Upper lobe of left lung (tissue), 6 donors: ENCODE measurements around the gene PRKCA. TPM values are rescaled to one million over a fixed set of nuclear protein-coding genes. Genes with fewer than 3 reads are reported as not detected.

ENCODE experiments used
- ATAC-seq, 2 donors: fragments of 200-7000 bp; cut with Tn5 transposase; one replicate each; pipeline ENCODE4 v1.9.1; 2022; ENCODE audit warnings: mild to moderate bottlenecking in 2 of 2, moderate library complexity in 2 of 2; ENCODE audit not compliant: low FRiP score in 2 of 2
- DNase-seq, 2 donors: peaks; one replicate each; pipeline ENCODE4 v3.0.0-alpha.2; 2019 to 2020
- H3K27ac ChIP-seq, 4 donors: fragments of 200-600 bp; sonication (generic); one replicate each; pipeline ENCODE4 v1.5.1; 2016 to 2019
- H3K27me3 ChIP-seq, 4 donors: fragments of 200-600 bp; sonication (generic); one replicate each; pipeline ENCODE4 v1.5.1; 2017 to 2019
- H3K36me3 ChIP-seq, 4 donors: fragments of 200-600 bp; sonication (generic); one replicate each; pipeline ENCODE4 v1.5.1; 2016 to 2019
- H3K4me1 ChIP-seq, 4 donors: fragments of 200-600 bp; sonication (generic); one replicate each; pipeline ENCODE4 v1.5.1; 2018 to 2019
- H3K4me3 ChIP-seq, 4 donors: fragments of 200-600 bp; sonication (generic); one replicate each; pipeline ENCODE4 v1.5.1; 2017 to 2019; ENCODE audit warnings: mild to moderate bottlenecking in 2 of 4, moderate library complexity in 1 of 4
- H3K9me3 ChIP-seq, 4 donors: fragments of 200-600 bp; sonication (generic); one replicate each; pipeline ENCODE4 v1.5.1; 2018 to 2019
- CTCF ChIP-seq, 6 experiments: fragments of 450-650 bp in 4 of 6; fragments of 200-600 bp in 2 of 6; sonication (generic) in 2 of 6; IDR thresholded peaks; one replicate each; pipeline ENCODE4 v1.5.1; 2016 to 2019; ENCODE audit warnings: antibody characterized with exemption in 6 of 6
- EP300 ChIP-seq, 4 donors: sonication (generic); formaldehyde crosslinking; IDR thresholded peaks; one replicate each; pipeline ENCODE4 v1.5.1; 2017; ENCODE audit warnings: antibody characterized with exemption in 4 of 4, control low read depth in 2 of 4
- POLR2A ChIP-seq, 4 donors: fragments of 450-650 bp; IDR thresholded peaks; one replicate each; pipeline ENCODE4 v1.5.1; 2016 to 2017; ENCODE audit warnings: antibody characterized with exemption in 4 of 4, mild to moderate bottlenecking in 2 of 4
- POLR2AphosphoS5 ChIP-seq, 2 donors: sonication (generic); formaldehyde crosslinking; IDR thresholded peaks; one replicate each; pipeline ENCODE4 v1.5.1; 2017; ENCODE audit warnings: antibody characterized with exemption in 2 of 2
- WGBS, 2 donors: methylation state at CpG; one replicate each; pipeline ENCODE4 v1.1.5; 2017 to 2018; 5-methylcytosine and 5-hydroxymethylcytosine counted together
- total RNA-seq, 6 donors: library from RNA; depleted of rRNA in 4 of 6; stranded (reverse); fragments of >200 nt in 4 of 6; gene quantifications; one replicate each; pipeline versions ENCODE4 v1.1.0 to v1.2.1, GENCODE V29; 2016 to 2021
- donor health status: DM: no; HTN: no; CAD: no; lungs with moderate emphysema.
- donor health status: DM: no; HTN: yes; CAD: no; lungs with severe emphysema.

PRKCA gene
- total RNA-seq, 6 donors from 2014 or later = 10.9 to 29.3 (median 18.0) TPM

GRCh38 chr17:66837885-66838665, 535.7 kb downstream of the PRKCA start:
- peaks cover 0 to 7% (median 0%) of the 10 kb centered on the region in 4 donors for H3K4me1 ChIP-seq
- H3K4me3 ChIP-seq = no peak overlapping the region
- TF ChIP-seq POLR2A (IDR thresholded peaks at IDR 0.05) (no peak), EP300 (IDR thresholded peaks at IDR 0.05) (no peak), CTCF (IDR thresholded peaks at IDR 0.05) (no peak), POLR2AphosphoS5 (IDR thresholded peaks at IDR 0.05) (no peak)
- no peaks in the 10 kb centered on the region for H3K36me3 ChIP-seq
- H3K27ac ChIP-seq = no peak overlapping the region
- no peak for ATAC-seq
- no peaks in the 10 kb centered on the region for H3K9me3 ChIP-seq
- 66 to 83% methylated on average over 11 of the region's 11 CpGs for WGBS, 2 donors
- peaks cover 0 to 11% (median 4%) of the 10 kb centered on the region in 4 donors for H3K27me3 ChIP-seq
- no peak for DNase-seq

- H3K27me3 ChIP-seq = peaks cover 0 to 10% (median 4%) of the 10 kb centered on the region in 4 donors
- DNase-seq = no peak
- TF ChIP-seq POLR2A (IDR thresholded peaks at IDR 0.05) (no peak), EP300 (IDR thresholded peaks at IDR 0.05) (no peak), POLR2AphosphoS5 (IDR thresholded peaks at IDR 0.05) (no peak), CTCF (IDR thresholded peaks at IDR 0.05) (no peak)
- no peaks in the 10 kb centered on the region for H3K36me3 ChIP-seq
- ATAC-seq = no peak
- no peak overlapping the region for H3K4me3 ChIP-seq
- 84 to 86% methylated on average over 9 of the region's 9 CpGs for WGBS, 2 donors
- no peak overlapping the region for H3K27ac ChIP-seq
- H3K4me1 ChIP-seq = peaks cover 0 to 7% (median 0%) of the 10 kb centered on the region in 4 donors
- no peaks in the 10 kb centered on the region for H3K9me3 ChIP-seq
Observed at GRCh38 chr17:66839616-66840015, 537.2 kb downstream of the PRKCA start.

- Histone ChIP-seq H3K4me1 (peaks cover 0 to 3% (median 0%) of the 10 kb centered on the region in 4 donors), H3K9me3 (no peaks in the 10 kb centered on the region), H3K27ac (no peak overlapping the region), H3K27me3 (peaks cover 0 to 5% (median 2%) of the 10 kb centered on the region in 4 donors), H3K36me3 (no peaks in the 10 kb centered on the region), H3K4me3 (no peak overlapping the region)
- TF ChIP-seq EP300 (IDR thresholded peaks at IDR 0.05) = no peak
- TF ChIP-seq POLR2AphosphoS5 (IDR thresholded peaks at IDR 0.05) = no peak
- no peak for TF ChIP-seq POLR2A (IDR thresholded peaks at IDR 0.05)
- TF ChIP-seq CTCF (IDR thresholded peaks at IDR 0.05) = no peak
- WGBS, 2 donors = 78 to 84% methylated on average over 5 to 10 of the region's 10 CpGs
- DNase-seq (no peak), ATAC-seq (no peak)
Observed at GRCh38 chr17:66840061-66840460, 537.6 kb downstream of the PRKCA start.

- Histone ChIP-seq H3K27me3 (no peaks in the 10 kb centered on the region), H3K4me3 (no peak overlapping the region), H3K27ac (no peak overlapping the region), H3K4me1 (no peaks in the 10 kb centered on the region), H3K36me3 (no peaks in the 10 kb centered on the region), H3K9me3 (no peaks in the 10 kb centered on the region)
- no peak for DNase-seq
- WGBS, 2 donors = 20 to 43% methylated on average over 2 to 4 of the region's 4 CpGs
- TF ChIP-seq EP300 (IDR thresholded peaks at IDR 0.05) (no peak), POLR2A (IDR thresholded peaks at IDR 0.05) (no peak), CTCF (IDR thresholded peaks at IDR 0.05) (no peak), POLR2AphosphoS5 (IDR thresholded peaks at IDR 0.05) (no peak)
- no peak for ATAC-seq
Observed at GRCh38 chr17:66841328-66841727, 538.9 kb downstream of the PRKCA start.

- WGBS, 2 donors = 45 to 60% methylated on average over 3 to 4 of the region's 4 CpGs
- no peaks in the 10 kb centered on the region for H3K9me3 ChIP-seq
- H3K36me3 ChIP-seq = no peaks in the 10 kb centered on the region
- TF ChIP-seq CTCF (IDR thresholded peaks at IDR 0.05) (no peak), EP300 (IDR thresholded peaks at IDR 0.05) (no peak), POLR2AphosphoS5 (IDR thresholded peaks at IDR 0.05) (no peak), POLR2A (IDR thresholded peaks at IDR 0.05) (no peak)
- no peak for DNase-seq
- no peak overlapping the region for H3K4me3 ChIP-seq
- no peak overlapping the region for H3K27ac ChIP-seq
- H3K27me3 ChIP-seq = no peaks in the 10 kb centered on the region
- no peak for ATAC-seq
- no peaks in the 10 kb centered on the region for H3K4me1 ChIP-seq
Observed at GRCh38 chr17:66841744-66842143, 539.3 kb downstream of the PRKCA start.
